HG02973 (cell line): ENCODE results near the gene THAP11.

Experiments
- ATAC-seq: cut with Tn5 transposase; IDR thresholded peaks from one replicate; pipeline ENCODE4 v1.9.1; 2021; ENCODE audit warnings: moderate library complexity; ENCODE audit not compliant: unreplicated experiment

The THAP11 gene

GRCh38 chr16:67882374-67883145 is 40.4 kb downstream of the THAP11 start:
- ATAC-seq = no peak

- ATAC-seq = no peak
These were observed 41.2 kb downstream of the THAP11 start for GRCh38 chr16:67883146-67883871.

- no peak for ATAC-seq
These were observed 41.7 kb downstream of the THAP11 start for GRCh38 chr16:67883872-67884261.

- ATAC-seq = no peak
These were observed 42.6 kb downstream of the THAP11 start, which contains the start of gene NRN1L for GRCh38 chr16:67884684-67885083. Gene NRN1L (plus strand): TSS chr16:67884885. CDS start chr16:67884904, 19 bp downstream.

- ATAC-seq = no peak
These were observed 43.4 kb downstream of the THAP11 start for GRCh38 chr16:67885545-67885944.

GRCh38 chr16:67885976-67886375 is 43.9 kb downstream of the THAP11 start:
- no peak for ATAC-seq

GRCh38 chr16:67886387-67886786 is 44.3 kb downstream of the THAP11 start:
- ATAC-seq = no peak

GRCh38 chr16:67888331-67888730 is 46.2 kb downstream of the THAP11 start:
- no peak for ATAC-seq

- ATAC-seq = no peak
These were observed 50.3 kb downstream of the THAP11 start for GRCh38 chr16:67892375-67892774.

- ATAC-seq = peak; percentile 86
These were observed 51.0 kb downstream of the THAP11 start, which contains the start of gene PSKH1 for GRCh38 chr16:67892899-67893742. Gene PSKH1 (plus strand): TSS chr16:67893254. CDS start chr16:67908750, 15,496 bp downstream.
